Neural cell (in vitro differentiated cells): Measurements from ENCODE around the gene NOG. TPM values are rescaled to one million over a fixed set of nuclear protein-coding genes. Genes with fewer than 3 reads are reported as not detected.

Experiments
- H2AFZ ChIP-seq: fragments of 200-600, 300-800 bp; sonication (generic), shearing (Covaris generic); 2 replicates; pipeline ENCODE4 v1.6.0; 2014; ENCODE audit warnings: low read depth, mild to moderate bottlenecking, antibody characterized with exemption, low read length, moderate library complexity
- H3F3A ChIP-seq: fragments of 200-600 bp; shearing (Covaris generic); 2 replicates; pipeline ENCODE4 v1.6.1; 2016; ENCODE audit warnings: mild to moderate bottlenecking, moderate library complexity, mixed read lengths, antibody characterized with exemption, low read length; ENCODE audit not compliant: insufficient read depth, poor library complexity, severe bottlenecking
- H3K27ac ChIP-seq: fragments of 200-600, 300-800 bp; sonication (generic), shearing (Covaris generic); 2 replicates; pipeline ENCODE4 v1.5.1; 2014; ENCODE audit warnings: mild to moderate bottlenecking, low read length, moderate library complexity
- H3K27me3 ChIP-seq: fragments of 300-800, 200-600 bp; sonication (generic), shearing (Covaris generic); 2 replicates; pipeline ENCODE4 v1.6.0; 2014; ENCODE audit warnings: mild to moderate bottlenecking, low read depth, low read length, moderate library complexity; ENCODE audit not compliant: insufficient read depth
- H3K36me3 ChIP-seq: fragments of 300-800, 200-600 bp; sonication (generic), shearing (Covaris generic); 2 replicates; pipeline ENCODE4 v1.5.1; 2014; ENCODE audit warnings: mild to moderate bottlenecking, antibody characterized with exemption, low read length, moderate library complexity; ENCODE audit not compliant: insufficient read depth
- H3K4me2 ChIP-seq: fragments of 300-800, 200-600 bp; sonication (generic), shearing (Covaris generic); 2 replicates; pipeline ENCODE4 v1.6.0; 2014; ENCODE audit warnings: mild to moderate bottlenecking, low read length
- H3K4me3 ChIP-seq: fragments of 300-800, 200-600 bp; sonication (generic), shearing (Covaris generic); 2 replicates; pipeline ENCODE4 v1.5.1; 2014; ENCODE audit warnings: mild to moderate bottlenecking, low read length, moderate library complexity
- H3K79me2 ChIP-seq: fragments of 200-600 bp; shearing (Covaris generic); replicated peaks from 2 replicates; pipeline ENCODE4 v1.6.0; 2014; ENCODE audit warnings: mild to moderate bottlenecking, low read length, moderate library complexity; ENCODE audit not compliant: insufficient read depth
- H3K9ac ChIP-seq: fragments of 300-800, 200-600 bp; sonication (generic), shearing (Covaris generic); 2 replicates; pipeline ENCODE4 v1.6.1; 2016; ENCODE audit warnings: mild to moderate bottlenecking, low read length, mixed read lengths
- H3K9me2 ChIP-seq: fragments of 200-600 bp; shearing (Covaris generic); 2 replicates; pipeline ENCODE4 v1.6.1; 2016; ENCODE audit warnings: mild to moderate bottlenecking, low read length, mixed read lengths; ENCODE audit not compliant: insufficient read depth
- H3K9me3 ChIP-seq: fragments of 200-600, 300-800 bp; sonication (generic), shearing (Covaris generic); 2 replicates; pipeline ENCODE4 v1.6.1; 2016; ENCODE audit warnings: mild to moderate bottlenecking, mixed run types, low read length, moderate library complexity, mixed read lengths
- H4K20me1 ChIP-seq: fragments of 200-600 bp; shearing (Covaris generic); 2 replicates; pipeline ENCODE4 v1.6.1; 2016; ENCODE audit warnings: mild to moderate bottlenecking, mixed run types; ENCODE audit not compliant: insufficient read depth
- EP300 ChIP-seq: fragments of 450-650 bp; conservative IDR thresholded peaks from 2 replicates; pipeline ENCODE4 v1.6.1; 2014; ENCODE audit warnings: antibody characterized with exemption, mild to moderate bottlenecking, moderate library complexity; ENCODE audit not compliant: poor library complexity, severe bottlenecking
- EZH2 ChIP-seq: fragments of 200-600, 300-800 bp; shearing (Covaris generic), sonication (generic); IDR thresholded peaks from 2 replicates; pipeline ENCODE4 v1.6.1; 2014; ENCODE audit warnings: antibody characterized with exemption, low read length, borderline replicate concordance, mild to moderate bottlenecking; ENCODE audit not compliant: insufficient read depth, poor library complexity, severe bottlenecking
- MXI1 ChIP-seq: fragments of 450-650 bp; conservative IDR thresholded peaks from 2 replicates; pipeline ENCODE4 v1.6.1; 2014; ENCODE audit warnings: antibody characterized with exemption, mild to moderate bottlenecking; ENCODE audit not compliant: poor library complexity, severe bottlenecking
- POLR2AphosphoS5 ChIP-seq: IDR thresholded peaks from 2 replicates; pipeline ENCODE4 v1.6.1; 2012
- RAD21 ChIP-seq: fragments of 450-650 bp; conservative IDR thresholded peaks from 2 replicates; pipeline ENCODE4 v1.6.1; 2014; ENCODE audit warnings: antibody characterized with exemption, mild to moderate bottlenecking, moderate library complexity
- SMC3 ChIP-seq: fragments of 450-650 bp; conservative IDR thresholded peaks from 2 replicates; pipeline ENCODE4 v1.6.1; 2014; ENCODE audit warnings: antibody characterized with exemption, mild to moderate bottlenecking, moderate library complexity; ENCODE audit not compliant: poor library complexity
- TAF1 ChIP-seq: IDR thresholded peaks from 2 replicates; pipeline ENCODE4 v1.6.1; 2012; ENCODE audit warnings: low read depth
- polyA plus RNA-seq: library from polyadenylated mRNA; depleted of rRNA; stranded (reverse); fragments of >200 nt; gene quantifications from 2 replicates; pipeline ENCODE4 v1.2.3, GENCODE V29; 2014
- TF ChIP-seq, protein P1 (sequence below): IDR thresholded peaks from 2 replicates; pipeline ENCODE4 v1.6.1; 2012; ENCODE audit warnings: borderline replicate concordance
- TF ChIP-seq, protein P2 (sequence below): fragments of 450-650 bp; IDR thresholded peaks from 2 replicates; pipeline ENCODE4 v1.5.1; 2014; ENCODE audit warnings: antibody characterized with exemption, mild to moderate bottlenecking, moderate library complexity; ENCODE audit not compliant: poor library complexity, severe bottlenecking

Gene NOG
- polyA plus RNA-seq, 1 donor from 2014 or later, result 0.82 TPM

DNA sequence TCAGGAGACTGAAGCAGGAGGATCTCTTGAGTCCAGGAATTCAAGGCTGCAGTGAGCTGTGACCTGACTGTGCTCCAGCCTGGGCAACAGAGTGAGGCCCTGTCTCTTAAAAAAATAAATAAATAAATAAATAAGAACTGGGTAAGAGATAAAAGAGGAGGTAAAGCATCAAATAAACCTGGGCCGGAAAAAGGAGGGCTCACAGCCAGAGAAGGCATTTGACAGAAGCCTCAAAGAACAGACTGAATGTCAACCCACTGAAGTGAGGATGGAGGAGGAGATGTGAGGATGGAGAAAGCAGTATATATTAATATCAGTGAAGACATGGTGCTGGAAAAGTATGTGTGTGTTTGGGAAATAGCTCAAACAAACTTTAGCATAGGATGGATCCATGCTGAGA lies 6.1 kb downstream of the NOG start:
- Histone ChIP-seq H3F3A (no peaks in the 10 kb centered on the region), H3K27me3 (peaks cover 37% of the 10 kb centered on the region), H2AFZ (no peak overlapping the region), H4K20me1 (no peaks in the 10 kb centered on the region), H3K36me3 (no peaks in the 10 kb centered on the region), H3K27ac (no peak overlapping the region), H3K9me3 (no peaks in the 10 kb centered on the region), H3K79me2 (no peaks in the 10 kb centered on the region), H3K9ac (no peak overlapping the region), H3K4me3 (no peak overlapping the region), H3K4me2 (no peak overlapping the region), H3K9me2 (no peaks in the 10 kb centered on the region)
- TF ChIP-seq EZH2 (no peak), SMC3 (no peak), MXI1 (no peak), TAF1 (no peak)
- TF ChIP-seq, protein P1, sequence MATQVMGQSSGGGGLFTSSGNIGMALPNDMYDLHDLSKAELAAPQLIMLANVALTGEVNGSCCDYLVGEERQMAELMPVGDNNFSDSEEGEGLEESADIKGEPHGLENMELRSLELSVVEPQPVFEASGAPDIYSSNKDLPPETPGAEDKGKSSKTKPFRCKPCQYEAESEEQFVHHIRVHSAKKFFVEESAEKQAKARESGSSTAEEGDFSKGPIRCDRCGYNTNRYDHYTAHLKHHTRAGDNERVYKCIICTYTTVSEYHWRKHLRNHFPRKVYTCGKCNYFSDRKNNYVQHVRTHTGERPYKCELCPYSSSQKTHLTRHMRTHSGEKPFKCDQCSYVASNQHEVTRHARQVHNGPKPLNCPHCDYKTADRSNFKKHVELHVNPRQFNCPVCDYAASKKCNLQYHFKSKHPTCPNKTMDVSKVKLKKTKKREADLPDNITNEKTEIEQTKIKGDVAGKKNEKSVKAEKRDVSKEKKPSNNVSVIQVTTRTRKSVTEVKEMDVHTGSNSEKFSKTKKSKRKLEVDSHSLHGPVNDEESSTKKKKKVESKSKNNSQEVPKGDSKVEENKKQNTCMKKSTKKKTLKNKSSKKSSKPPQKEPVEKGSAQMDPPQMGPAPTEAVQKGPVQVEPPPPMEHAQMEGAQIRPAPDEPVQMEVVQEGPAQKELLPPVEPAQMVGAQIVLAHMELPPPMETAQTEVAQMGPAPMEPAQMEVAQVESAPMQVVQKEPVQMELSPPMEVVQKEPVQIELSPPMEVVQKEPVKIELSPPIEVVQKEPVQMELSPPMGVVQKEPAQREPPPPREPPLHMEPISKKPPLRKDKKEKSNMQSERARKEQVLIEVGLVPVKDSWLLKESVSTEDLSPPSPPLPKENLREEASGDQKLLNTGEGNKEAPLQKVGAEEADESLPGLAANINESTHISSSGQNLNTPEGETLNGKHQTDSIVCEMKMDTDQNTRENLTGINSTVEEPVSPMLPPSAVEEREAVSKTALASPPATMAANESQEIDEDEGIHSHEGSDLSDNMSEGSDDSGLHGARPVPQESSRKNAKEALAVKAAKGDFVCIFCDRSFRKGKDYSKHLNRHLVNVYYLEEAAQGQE, result no peak

DNA sequence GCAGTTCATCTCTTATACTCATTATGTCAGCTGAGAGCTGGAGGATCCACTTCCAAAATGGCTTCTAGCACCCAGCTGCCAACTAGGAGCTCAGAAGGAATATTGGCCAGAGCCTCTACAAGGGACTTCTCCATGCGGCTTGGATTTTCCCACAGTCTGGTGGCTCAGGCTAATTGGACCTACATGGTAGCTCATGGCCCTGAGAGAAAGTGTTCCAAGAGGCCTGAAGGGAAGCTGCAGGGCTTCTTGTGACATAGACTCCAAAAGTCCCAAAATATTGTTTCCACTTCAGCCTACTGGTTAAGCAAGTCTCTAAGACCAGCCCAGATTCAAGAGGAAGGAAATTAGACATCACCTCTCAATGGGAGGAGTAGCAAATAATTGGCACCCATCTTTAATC lies 6.8 kb downstream of the NOG start:
- H3K4me2 ChIP-seq, result no peak overlapping the region
- H3K36me3 ChIP-seq, result no peaks in the 10 kb centered on the region
- H3K4me3 ChIP-seq, result no peak overlapping the region
- no peaks in the 10 kb centered on the region for H4K20me1 ChIP-seq
- no peak overlapping the region for H2AFZ ChIP-seq
- no peaks in the 10 kb centered on the region for H3K79me2 ChIP-seq
- peaks cover 30% of the 10 kb centered on the region for H3K27me3 ChIP-seq
- TF ChIP-seq, protein P2, sequence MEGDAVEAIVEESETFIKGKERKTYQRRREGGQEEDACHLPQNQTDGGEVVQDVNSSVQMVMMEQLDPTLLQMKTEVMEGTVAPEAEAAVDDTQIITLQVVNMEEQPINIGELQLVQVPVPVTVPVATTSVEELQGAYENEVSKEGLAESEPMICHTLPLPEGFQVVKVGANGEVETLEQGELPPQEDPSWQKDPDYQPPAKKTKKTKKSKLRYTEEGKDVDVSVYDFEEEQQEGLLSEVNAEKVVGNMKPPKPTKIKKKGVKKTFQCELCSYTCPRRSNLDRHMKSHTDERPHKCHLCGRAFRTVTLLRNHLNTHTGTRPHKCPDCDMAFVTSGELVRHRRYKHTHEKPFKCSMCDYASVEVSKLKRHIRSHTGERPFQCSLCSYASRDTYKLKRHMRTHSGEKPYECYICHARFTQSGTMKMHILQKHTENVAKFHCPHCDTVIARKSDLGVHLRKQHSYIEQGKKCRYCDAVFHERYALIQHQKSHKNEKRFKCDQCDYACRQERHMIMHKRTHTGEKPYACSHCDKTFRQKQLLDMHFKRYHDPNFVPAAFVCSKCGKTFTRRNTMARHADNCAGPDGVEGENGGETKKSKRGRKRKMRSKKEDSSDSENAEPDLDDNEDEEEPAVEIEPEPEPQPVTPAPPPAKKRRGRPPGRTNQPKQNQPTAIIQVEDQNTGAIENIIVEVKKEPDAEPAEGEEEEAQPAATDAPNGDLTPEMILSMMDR, result no peak
- no peak for TF ChIP-seq SMC3
- no peak for TF ChIP-seq TAF1
- TF ChIP-seq RAD21, result no peak
- no peak for TF ChIP-seq EP300
- TF ChIP-seq, protein P1, result no peak
- TF ChIP-seq EZH2, result no peak
- no peak for TF ChIP-seq POLR2AphosphoS5
- H3K9me2 ChIP-seq, result no peaks in the 10 kb centered on the region
- no peak overlapping the region for H3K27ac ChIP-seq
- no peaks in the 10 kb centered on the region for H3K9me3 ChIP-seq
- H3F3A ChIP-seq, result no peaks in the 10 kb centered on the region
- no peak overlapping the region for H3K9ac ChIP-seq
